Measurements from ENCODE around the gene MDFIC2.
"Not testable (repeated sequence)": the region's sequence is repeated elsewhere in the genome, so short reads cannot be mapped to it uniquely, and the experiment has no call there.

MDFIC2 gene

GRCh38 chr3:70290431-70291096 is 21.9 kb downstream of the MDFIC2 start:
- H3K9me3 Mint-ChIP-seq; H3K27me3 Mint-ChIP-seq; H3K36me3 Mint-ChIP-seq; H3K27ac Mint-ChIP-seq; H3K4me3 Mint-ChIP-seq; H3K4me1 Mint-ChIP-seq; DNase-seq (ENCODE audit: low spot score in 2 of 2); ATAC-seq (ENCODE audit: low read depth): not testable (repeated sequence)

GRCh38 chr3:70281663-70282062 is 30.8 kb downstream of the MDFIC2 start:
- H3K27me3 Mint-ChIP-seq, result no peaks in the 10 kb centered on the region
- H3K4me1 Mint-ChIP-seq, result no peaks in the 10 kb centered on the region
- no peak overlapping the region for H3K4me3 Mint-ChIP-seq
- no peak overlapping the region for H3K27ac Mint-ChIP-seq
- peaks cover 5% of the 10 kb centered on the region for H3K9me3 Mint-ChIP-seq
- H3K36me3 Mint-ChIP-seq, result no peaks in the 10 kb centered on the region
- DNase-seq (ENCODE audit: low spot score in 2 of 2), result no peak
- ATAC-seq (ENCODE audit: low read depth), result no peak

GRCh38 chr3:70277304-70277703 is 35.1 kb downstream of the MDFIC2 start:
- ATAC-seq (ENCODE audit: low read depth), result no peak
- no peaks in the 10 kb centered on the region for H3K4me1 Mint-ChIP-seq
- H3K27me3 Mint-ChIP-seq, result no peaks in the 10 kb centered on the region
- H3K36me3 Mint-ChIP-seq, result no peaks in the 10 kb centered on the region
- no peak for DNase-seq (ENCODE audit: low spot score in 2 of 2)
- H3K9me3 Mint-ChIP-seq, result peaks cover 1% of the 10 kb centered on the region
- H3K4me3 Mint-ChIP-seq, result no peak overlapping the region
- no peak overlapping the region for H3K27ac Mint-ChIP-seq

GRCh38 chr3:70276901-70277300 is 35.5 kb downstream of the MDFIC2 start:
- no peaks in the 10 kb centered on the region for H3K4me1 Mint-ChIP-seq
- DNase-seq (ENCODE audit: low spot score in 2 of 2) (no peak), ATAC-seq (ENCODE audit: low read depth) (no peak)
- no peak overlapping the region for H3K4me3 Mint-ChIP-seq
- H3K27me3 Mint-ChIP-seq, result no peaks in the 10 kb centered on the region
- peaks cover 1% of the 10 kb centered on the region for H3K9me3 Mint-ChIP-seq
- no peak overlapping the region for H3K27ac Mint-ChIP-seq
- H3K36me3 Mint-ChIP-seq, result no peaks in the 10 kb centered on the region

- DNase-seq (ENCODE audit: low spot score in 2 of 2), result no peak
- Mint-ChIP-seq H3K27ac (no peak overlapping the region), H3K9me3 (no peaks in the 10 kb centered on the region), H3K4me3 (no peak overlapping the region), H3K27me3 (peaks cover 2% of the 10 kb centered on the region), H3K4me1 (no peaks in the 10 kb centered on the region), H3K36me3 (no peaks in the 10 kb centered on the region)
- ATAC-seq (ENCODE audit: low read depth), result no peak
These were observed 38.9 kb downstream of the MDFIC2 start for GRCh38 chr3:70273492-70273891.

- Mint-ChIP-seq H3K9me3 (no peaks in the 10 kb centered on the region), H3K4me3 (no peak overlapping the region), H3K36me3 (no peaks in the 10 kb centered on the region), H3K4me1 (no peaks in the 10 kb centered on the region), H3K27ac (no peak overlapping the region), H3K27me3 (peaks cover 2% of the 10 kb centered on the region)
- no peak for DNase-seq (ENCODE audit: low spot score in 2 of 2)
- no peak for ATAC-seq (ENCODE audit: low read depth)
These were observed 39.6 kb downstream of the MDFIC2 start for GRCh38 chr3:70272798-70273197.

GRCh38 chr3:70264122-70264780 is 48.2 kb downstream of the MDFIC2 start:
- Mint-ChIP-seq H3K4me1 (no peaks in the 10 kb centered on the region), H3K27ac (no peak overlapping the region), H3K9me3 (no peaks in the 10 kb centered on the region), H3K27me3 (no peaks in the 10 kb centered on the region), H3K4me3 (no peak overlapping the region), H3K36me3 (no peaks in the 10 kb centered on the region)
- no peak for ATAC-seq (ENCODE audit: low read depth)
- no peak for DNase-seq (ENCODE audit: low spot score in 2 of 2)

- no peak for ATAC-seq (ENCODE audit: low read depth)
- Mint-ChIP-seq H3K36me3 (no peaks in the 10 kb centered on the region), H3K27ac (no peak overlapping the region), H3K4me3 (no peak overlapping the region), H3K9me3 (no peaks in the 10 kb centered on the region), H3K27me3 (no peaks in the 10 kb centered on the region), H3K4me1 (no peaks in the 10 kb centered on the region)
- DNase-seq (ENCODE audit: low spot score in 2 of 2), result no peak
These were observed 51.2 kb downstream of the MDFIC2 start for GRCh38 chr3:70261283-70261682.

GRCh38 chr3:70256566-70256965 is 55.9 kb downstream of the MDFIC2 start:
- H3K4me3 Mint-ChIP-seq, result no peak overlapping the region
- ATAC-seq (ENCODE audit: low read depth) (no peak), DNase-seq (ENCODE audit: low spot score in 2 of 2) (no peak)
- no peaks in the 10 kb centered on the region for H3K36me3 Mint-ChIP-seq
- H3K4me1 Mint-ChIP-seq, result no peaks in the 10 kb centered on the region
- no peaks in the 10 kb centered on the region for H3K27me3 Mint-ChIP-seq
- no peaks in the 10 kb centered on the region for H3K9me3 Mint-ChIP-seq
- H3K27ac Mint-ChIP-seq, result no peak overlapping the region

- ATAC-seq (ENCODE audit: low read depth), result no peak
- no peaks in the 10 kb centered on the region for H3K36me3 Mint-ChIP-seq
- H3K27me3 Mint-ChIP-seq, result no peaks in the 10 kb centered on the region
- DNase-seq (ENCODE audit: low spot score in 2 of 2), result no peak
- no peak overlapping the region for H3K4me3 Mint-ChIP-seq
- H3K27ac Mint-ChIP-seq, result no peak overlapping the region
- H3K9me3 Mint-ChIP-seq, result peaks cover 7% of the 10 kb centered on the region
- H3K4me1 Mint-ChIP-seq, result no peaks in the 10 kb centered on the region
These were observed 61.9 kb downstream of the MDFIC2 start for GRCh38 chr3:70250492-70250891.

- ATAC-seq (ENCODE audit: low read depth), result no peak
- Mint-ChIP-seq H3K36me3 (no peaks in the 10 kb centered on the region), H3K27me3 (no peaks in the 10 kb centered on the region), H3K27ac (no peak overlapping the region), H3K4me1 (no peaks in the 10 kb centered on the region), H3K4me3 (no peak overlapping the region), H3K9me3 (peaks cover 7% of the 10 kb centered on the region)
- no peak for DNase-seq (ENCODE audit: low spot score in 2 of 2)
These were observed 62.8 kb downstream of the MDFIC2 start for GRCh38 chr3:70249509-70250160.

GRCh38 chr3:70248856-70249255 is 63.6 kb downstream of the MDFIC2 start:
- Mint-ChIP-seq H3K9me3 (peaks cover 7% of the 10 kb centered on the region), H3K27me3 (no peaks in the 10 kb centered on the region), H3K4me3 (no peak overlapping the region), H3K4me1 (no peaks in the 10 kb centered on the region), H3K27ac (no peak overlapping the region), H3K36me3 (no peaks in the 10 kb centered on the region)
- DNase-seq (ENCODE audit: low spot score in 2 of 2), result no peak
- ATAC-seq (ENCODE audit: low read depth), result no peak

- no peak overlapping the region for H3K4me3 Mint-ChIP-seq
- H3K27ac Mint-ChIP-seq, result no peak overlapping the region
- H3K27me3 Mint-ChIP-seq, result no peaks in the 10 kb centered on the region
- ATAC-seq (ENCODE audit: low read depth) (no peak), DNase-seq (ENCODE audit: low spot score in 2 of 2) (no peak)
- no peaks in the 10 kb centered on the region for H3K4me1 Mint-ChIP-seq
- no peaks in the 10 kb centered on the region for H3K36me3 Mint-ChIP-seq
- peaks cover 7% of the 10 kb centered on the region for H3K9me3 Mint-ChIP-seq
These were observed 64.5 kb downstream of the MDFIC2 start for GRCh38 chr3:70247955-70248354.

- Mint-ChIP-seq H3K4me3 (no peak overlapping the region), H3K4me1 (no peaks in the 10 kb centered on the region), H3K9me3 (peaks cover 7% of the 10 kb centered on the region), H3K27ac (no peak overlapping the region), H3K36me3 (no peaks in the 10 kb centered on the region), H3K27me3 (no peaks in the 10 kb centered on the region)
- no peak for ATAC-seq (ENCODE audit: low read depth)
- no peak for DNase-seq (ENCODE audit: low spot score in 2 of 2)
These were observed 66.5 kb downstream of the MDFIC2 start for GRCh38 chr3:70245746-70246525.

Data from memory B cell (primary cell).